ENCODE results near the gene HCN3. TPM values are rescaled to one million over a fixed set of nuclear protein-coding genes. Genes with fewer than 3 reads are reported as not detected.

The HCN3 gene
- polyA plus RNA-seq, 3 donors, result 6.8 to 9.3 (median 9.0) TPM

DNA sequence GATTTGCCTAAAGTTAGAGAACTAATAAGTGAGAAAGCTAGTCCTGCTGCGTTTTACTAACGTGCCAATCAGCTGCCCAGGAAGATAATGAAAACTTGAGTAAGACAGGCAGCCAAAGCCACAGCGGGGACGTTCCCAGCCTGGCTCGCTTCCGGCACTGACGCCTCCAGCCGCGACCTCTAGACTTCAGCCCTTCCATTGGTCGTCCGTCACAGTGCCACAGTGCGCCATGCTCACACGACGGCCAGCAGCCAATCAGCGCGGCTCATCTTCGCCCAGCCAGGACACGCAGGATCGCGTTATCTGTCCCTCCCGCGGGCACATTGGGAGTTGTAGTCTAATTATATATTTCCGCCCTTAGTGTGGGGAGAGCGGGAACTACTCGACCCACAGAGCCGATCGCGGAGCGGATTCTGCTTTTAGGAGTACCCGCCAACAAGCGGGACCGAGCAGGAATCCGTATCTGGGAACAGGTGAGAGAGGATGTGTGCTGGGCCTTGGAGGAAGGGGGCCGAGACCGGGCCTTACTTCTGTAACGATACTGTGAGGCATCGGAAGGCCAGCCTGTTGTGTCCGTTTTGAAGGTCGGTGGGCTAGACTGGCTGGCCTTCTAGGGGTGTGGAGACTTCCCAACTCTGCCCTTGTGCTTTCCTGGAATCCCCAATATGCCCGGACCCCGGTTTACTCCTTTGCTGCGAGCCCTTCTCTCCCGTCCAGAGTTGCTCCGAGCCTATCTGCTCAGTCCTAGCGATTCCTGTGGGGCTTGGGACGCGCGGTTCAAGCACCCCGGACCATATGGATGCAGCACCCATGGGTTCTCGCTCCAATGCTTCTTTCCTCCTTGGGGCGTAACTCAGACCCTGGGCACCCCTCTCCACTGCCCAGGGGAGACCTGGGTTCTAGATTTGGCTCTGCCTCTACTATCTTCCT lies 31.5 kb downstream of the HCN3 start, which contains the start of gene FDPS:
TSS of gene FDPS (plus strand) at position 374 of the 930 bp plus-strand sequence. CDS start 924 bp downstream, outside the sequence.
- DNase-seq (ENCODE audit: low read depth in 3 of 3, low spot score in 2 of 3), result peak; percentile 92 to 97 (median 95)

DNA sequence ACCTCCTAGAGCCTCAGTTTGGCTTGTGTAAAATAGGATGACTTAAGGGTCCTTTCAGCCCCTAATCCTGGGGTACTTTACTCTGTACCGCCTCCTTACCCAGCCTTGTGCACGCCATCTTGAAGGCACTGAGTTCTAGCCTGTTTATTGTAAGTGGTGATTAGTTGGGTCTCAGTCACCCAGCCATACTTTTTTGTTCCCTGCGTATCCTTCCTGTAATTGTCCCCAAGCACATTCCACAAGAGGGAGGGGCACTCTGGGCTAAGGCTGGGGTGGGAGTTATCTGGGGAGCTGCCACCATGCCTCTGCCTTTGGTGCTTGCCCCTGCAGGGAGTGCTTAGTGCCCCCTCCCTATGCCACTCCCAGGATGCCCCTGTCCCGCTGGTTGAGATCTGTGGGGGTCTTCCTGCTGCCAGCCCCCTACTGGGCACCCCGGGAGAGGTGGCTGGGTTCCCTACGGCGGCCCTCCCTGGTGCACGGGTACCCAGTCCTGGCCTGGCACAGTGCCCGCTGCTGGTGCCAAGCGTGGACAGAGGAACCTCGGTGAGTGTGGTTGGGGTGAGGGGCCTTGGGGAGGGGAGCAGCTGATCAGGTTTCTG lies 32.3 kb downstream of the HCN3 start:
- DNase-seq (ENCODE audit: low read depth in 3 of 3, low spot score in 2 of 3), result no peak

DNA sequence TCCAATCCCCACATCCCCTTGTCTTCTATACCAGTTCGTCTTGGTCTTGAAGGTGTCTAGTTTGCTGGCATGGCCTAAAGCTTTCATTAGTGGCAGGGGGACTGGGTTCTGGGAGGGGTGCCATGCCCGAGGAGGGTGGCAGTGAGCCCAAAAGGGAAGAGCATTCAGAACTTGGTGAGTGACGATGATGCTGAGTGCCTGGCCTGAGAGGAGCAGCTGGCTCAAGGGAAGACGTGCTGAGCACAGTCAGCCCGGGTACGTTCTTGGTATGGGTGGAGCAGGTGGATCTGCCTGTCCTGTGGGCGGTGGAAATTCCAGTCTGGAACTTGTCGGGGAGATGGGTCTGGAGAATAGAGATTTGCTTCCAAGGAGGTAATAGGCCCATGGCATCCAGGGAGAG lies 36.0 kb downstream of the HCN3 start:
- no peak for DNase-seq (ENCODE audit: low read depth in 3 of 3, low spot score in 2 of 3)

DNA sequence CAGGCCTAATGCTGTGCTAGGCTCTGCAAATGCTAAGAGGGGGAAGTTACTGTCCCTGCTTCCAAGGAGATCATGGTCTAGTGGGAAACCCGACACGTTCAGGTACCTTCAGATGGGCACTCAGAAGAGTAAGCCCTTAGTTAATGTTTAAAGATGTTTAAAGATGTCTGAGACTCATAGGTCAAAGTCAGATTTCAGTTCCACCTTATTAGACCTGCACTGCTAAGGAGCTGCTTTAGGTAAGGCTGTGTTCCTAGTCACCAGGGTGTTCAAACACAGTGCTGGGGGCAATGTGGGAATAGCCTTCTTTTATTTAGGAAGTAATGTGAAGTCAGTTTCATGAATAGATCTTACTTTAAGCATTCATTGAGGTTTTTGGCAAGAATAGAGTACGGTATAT lies 39.7 kb downstream of the HCN3 start:
- DNase-seq (ENCODE audit: low read depth in 3 of 3, low spot score in 2 of 3), result no peak

DNA sequence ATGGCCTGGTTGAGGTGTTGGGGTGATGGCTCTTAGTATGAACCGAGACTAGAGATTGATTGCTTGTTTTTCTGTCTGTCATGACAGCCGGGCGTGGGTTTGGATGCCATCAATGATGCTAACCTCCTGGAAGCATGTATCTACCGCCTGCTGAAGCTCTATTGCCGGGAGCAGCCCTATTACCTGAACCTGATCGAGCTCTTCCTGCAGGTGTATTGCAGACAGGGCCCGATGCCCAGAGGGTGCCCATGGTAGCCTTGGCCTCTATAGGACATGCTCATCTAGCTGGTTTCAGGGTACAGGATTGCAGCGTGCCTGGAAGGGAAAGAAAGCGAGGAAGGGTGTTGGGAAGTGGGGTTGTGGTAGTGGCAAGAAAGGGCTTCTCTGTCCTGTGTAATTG lies 40.8 kb downstream of the HCN3 start:
- no peak for DNase-seq (ENCODE audit: low read depth in 3 of 3, low spot score in 2 of 3)

DNA sequence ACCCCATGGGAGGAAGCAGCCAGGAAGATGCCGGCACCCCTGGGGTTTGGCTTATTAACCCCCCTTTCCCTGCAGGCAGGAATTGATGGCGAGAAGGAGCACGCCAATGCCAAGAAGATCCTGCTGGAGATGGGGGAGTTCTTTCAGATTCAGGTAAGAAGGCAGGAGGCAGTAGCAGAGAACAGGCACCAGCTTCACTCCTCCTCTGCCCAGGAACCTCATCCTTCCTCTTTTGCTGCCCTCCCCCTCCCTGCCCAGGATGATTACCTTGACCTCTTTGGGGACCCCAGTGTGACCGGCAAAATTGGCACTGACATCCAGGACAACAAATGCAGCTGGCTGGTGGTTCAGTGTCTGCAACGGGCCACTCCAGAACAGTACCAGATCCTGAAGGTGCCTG lies 42.3 kb downstream of the HCN3 start:
- DNase-seq (ENCODE audit: low read depth in 3 of 3, low spot score in 2 of 3), result no peak

DNA sequence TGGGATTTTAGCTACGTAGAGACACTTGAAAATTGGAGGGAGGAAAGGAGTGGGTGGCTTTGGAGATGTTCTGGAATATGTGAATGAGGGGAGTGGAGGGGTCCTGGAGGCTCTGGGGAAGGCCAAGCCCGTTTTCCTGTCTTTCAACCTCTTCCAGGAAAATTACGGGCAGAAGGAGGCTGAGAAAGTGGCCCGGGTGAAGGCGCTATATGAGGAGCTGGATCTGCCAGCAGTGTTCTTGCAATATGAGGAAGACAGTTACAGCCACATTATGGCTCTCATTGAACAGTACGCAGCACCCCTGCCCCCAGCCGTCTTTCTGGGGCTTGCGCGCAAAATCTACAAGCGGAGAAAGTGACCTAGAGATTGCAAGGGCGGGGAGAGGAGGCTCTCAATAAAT lies 43.0 kb downstream of the HCN3 start:
- no peak for DNase-seq (ENCODE audit: low read depth in 3 of 3, low spot score in 2 of 3)

DNA sequence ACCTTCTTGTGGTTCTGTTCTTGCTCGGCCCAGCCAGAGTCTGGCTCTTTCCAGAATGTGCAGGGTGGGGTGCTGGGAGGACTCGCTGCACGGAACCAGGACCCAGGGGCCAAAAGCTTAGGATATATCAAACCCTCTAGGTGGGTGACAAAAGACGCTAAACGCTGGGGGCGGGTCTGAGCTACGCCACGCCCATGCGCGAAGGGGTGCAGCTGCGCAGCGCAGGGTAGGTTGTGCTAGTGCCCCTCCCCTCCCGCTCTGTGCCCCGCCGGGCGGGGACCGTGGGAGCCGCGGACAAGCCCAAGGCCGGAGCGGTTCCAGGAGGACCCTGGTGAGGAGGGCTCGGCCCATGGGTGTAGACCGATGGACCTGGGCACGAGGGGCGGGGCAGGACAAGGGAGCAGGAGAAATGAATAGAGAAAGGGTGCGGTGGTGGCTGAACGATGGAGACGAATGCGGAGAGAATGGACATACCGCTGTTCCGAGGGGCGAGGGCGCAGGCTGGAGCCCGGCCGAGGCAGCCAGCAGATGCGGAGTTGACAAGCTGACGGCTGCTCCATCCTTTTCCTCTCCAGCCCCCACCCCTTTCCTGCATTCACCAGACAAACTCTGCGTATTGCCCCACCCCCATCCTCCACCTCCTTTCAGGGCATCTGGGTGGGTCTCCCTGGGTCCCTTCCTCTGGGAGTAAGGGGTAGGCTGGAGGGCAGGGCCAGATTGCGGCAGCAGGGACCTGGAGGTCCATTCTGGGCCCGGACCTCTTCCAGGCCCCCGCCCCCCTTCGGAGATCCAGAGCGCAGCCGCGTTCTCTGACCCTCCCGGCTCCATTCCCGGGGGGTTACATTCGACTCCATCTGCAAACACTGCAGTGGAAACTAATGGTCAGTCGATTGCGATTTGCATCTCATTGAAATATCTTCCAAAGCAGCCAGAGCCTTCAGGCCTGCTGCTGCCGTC lies 43.7 kb downstream of the HCN3 start, which contains the start of gene RUSC1:
TSS of gene RUSC1 (plus strand) at position 234 of the 957 bp plus-strand sequence. CDS start 880 bp downstream, outside the sequence.
- no peak for DNase-seq (ENCODE audit: low read depth in 3 of 3, low spot score in 2 of 3)

DNA sequence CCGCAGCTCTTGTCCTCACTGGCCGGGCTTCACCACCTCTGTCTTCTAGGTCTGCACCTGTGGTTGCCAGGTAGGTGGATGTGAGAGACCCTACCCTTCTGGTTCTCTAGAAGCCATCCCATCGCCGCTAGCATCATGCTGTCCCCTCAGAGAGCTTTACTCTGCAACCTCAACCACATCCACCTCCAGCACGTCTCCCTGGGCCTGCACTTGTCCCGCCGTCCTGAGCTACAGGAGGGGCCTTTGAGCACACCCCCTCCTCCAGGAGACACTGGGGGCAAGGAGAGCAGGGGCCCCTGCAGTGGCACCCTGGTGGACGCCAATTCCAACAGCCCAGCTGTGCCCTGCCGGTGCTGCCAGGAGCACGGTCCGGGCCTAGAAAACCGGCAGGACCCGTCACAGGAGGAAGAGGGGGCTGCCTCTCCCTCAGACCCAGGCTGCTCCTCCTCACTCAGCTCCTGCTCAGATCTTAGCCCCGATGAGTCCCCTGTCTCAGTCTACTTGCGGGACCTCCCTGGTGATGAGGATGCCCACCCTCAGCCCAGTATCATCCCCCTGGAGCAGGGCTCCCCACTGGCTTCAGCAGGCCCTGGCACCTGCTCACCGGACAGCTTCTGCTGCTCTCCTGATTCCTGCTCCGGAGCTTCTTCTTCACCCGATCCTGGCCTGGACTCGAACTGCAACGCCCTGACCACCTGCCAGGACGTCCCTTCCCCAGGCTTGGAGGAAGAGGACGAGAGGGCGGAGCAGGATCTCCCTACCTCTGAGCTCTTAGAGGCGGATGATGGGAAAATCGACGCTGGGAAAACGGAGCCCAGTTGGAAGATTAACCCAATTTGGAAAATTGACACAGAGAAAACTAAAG lies 44.6 kb downstream of the HCN3 start:
- no peak for DNase-seq (ENCODE audit: low read depth in 3 of 3, low spot score in 2 of 3)

DNA sequence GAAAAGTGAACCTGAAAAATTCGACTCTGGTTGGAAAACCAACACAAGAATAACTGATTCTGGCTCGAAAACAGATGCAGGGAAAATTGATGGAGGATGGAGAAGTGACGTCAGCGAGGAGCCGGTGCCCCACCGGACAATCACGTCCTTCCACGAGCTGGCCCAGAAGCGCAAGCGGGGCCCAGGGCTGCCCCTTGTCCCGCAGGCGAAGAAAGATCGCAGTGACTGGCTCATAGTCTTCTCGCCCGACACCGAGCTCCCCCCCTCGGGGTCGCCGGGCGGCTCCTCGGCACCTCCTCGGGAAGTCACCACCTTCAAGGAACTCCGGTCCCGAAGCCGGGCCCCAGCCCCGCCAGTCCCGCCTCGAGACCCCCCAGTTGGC lies 45.3 kb downstream of the HCN3 start:
- DNase-seq (ENCODE audit: low read depth in 3 of 3, low spot score in 2 of 3), result no peak

DNA sequence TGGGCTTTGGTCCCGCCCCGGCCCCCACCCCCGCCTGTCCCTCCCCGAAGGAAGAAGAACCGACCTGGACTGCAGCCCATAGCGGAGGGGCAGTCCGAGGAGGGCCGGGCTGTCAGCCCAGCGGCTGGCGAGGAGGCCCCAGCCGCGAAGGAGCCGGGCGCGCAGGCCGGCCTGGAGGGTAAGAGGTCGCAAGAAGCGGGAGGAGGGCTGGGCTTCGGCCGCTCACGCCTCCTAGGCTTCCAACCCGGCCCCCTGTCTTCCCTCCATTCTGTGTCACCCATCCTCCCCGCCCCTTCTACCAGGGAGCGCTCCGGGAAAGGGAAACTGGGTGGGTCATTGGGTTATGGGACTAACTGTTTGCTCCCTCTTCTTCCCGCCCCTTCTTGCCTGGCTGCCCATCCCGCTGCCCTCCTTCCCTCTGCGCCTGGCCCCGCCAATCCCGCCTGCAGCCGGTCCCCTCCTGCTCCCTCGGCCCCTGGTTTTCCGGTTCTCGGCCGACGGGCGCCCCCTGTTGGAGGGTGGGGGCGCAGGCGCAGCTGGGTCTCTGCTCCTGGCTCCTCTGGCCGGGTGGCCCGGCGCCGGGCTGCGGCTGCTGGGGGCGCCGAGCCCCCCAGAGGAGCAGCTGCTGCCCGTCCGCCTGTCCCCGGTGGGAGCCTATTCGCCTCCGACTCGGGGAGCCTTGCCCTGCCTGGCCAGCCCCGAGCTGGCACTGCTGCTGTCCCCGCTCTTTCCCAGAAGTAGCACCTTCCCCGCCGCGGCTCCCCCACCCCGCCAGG lies 45.9 kb downstream of the HCN3 start:
- peak in 2 of 3 donors; percentile 81 to 83 for DNase-seq (ENCODE audit: low read depth in 3 of 3, low spot score in 2 of 3)

DNA sequence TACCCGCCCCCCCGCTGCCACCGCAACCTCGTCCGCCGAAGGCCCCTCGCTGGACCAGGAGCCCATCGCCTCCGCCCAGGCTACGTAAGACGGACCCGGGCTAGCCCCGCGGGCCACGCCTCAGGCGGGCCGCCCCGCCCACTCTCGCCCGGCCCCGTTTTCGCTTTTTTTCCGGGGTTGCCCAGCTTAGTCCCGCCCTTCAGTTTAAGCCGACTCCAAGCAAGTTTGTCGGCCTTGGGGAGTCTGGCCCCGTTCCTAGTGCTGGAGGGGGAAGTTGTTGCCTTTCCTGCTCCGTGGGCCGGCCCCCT lies 46.4 kb downstream of the HCN3 start:
- DNase-seq (ENCODE audit: low read depth in 3 of 3, low spot score in 2 of 3), result no peak

DNA sequence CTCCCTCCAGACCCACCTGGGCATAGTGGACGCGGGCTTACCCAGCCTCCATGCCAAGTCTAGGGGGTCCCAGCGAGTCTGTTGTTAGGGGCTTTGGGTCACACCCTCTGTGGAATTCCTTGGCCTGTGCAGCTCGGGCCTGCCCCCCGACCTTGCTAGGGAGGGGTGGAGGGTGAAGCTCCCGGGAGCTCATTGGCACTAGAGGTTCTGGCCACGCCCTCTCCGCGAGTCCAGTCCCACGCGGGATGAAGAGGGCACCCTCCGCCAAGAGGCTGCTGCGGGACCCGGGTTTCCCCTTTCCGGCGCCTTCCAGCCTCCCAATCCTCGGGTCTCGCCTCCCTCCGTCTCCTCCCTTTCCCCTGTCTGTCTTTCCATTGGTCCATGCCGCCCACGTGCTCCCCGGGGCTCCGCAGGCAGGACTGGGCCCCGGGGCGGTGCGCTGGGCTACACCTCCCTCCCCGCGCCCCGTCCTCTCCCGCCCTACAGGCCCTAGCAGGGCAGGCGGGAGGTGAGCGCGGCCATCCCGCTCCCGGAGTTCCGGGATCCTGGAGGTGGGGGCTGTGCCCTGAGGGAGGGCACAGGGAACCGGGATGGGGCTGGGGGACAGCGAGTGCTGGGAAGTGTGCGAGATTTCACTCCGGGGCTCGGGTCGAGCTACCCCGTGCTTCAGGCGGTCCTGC lies 46.9 kb downstream of the HCN3 start:
- peak in 2 of 3 donors; percentile 85 to 86 for DNase-seq (ENCODE audit: low read depth in 3 of 3, low spot score in 2 of 3)

DNA sequence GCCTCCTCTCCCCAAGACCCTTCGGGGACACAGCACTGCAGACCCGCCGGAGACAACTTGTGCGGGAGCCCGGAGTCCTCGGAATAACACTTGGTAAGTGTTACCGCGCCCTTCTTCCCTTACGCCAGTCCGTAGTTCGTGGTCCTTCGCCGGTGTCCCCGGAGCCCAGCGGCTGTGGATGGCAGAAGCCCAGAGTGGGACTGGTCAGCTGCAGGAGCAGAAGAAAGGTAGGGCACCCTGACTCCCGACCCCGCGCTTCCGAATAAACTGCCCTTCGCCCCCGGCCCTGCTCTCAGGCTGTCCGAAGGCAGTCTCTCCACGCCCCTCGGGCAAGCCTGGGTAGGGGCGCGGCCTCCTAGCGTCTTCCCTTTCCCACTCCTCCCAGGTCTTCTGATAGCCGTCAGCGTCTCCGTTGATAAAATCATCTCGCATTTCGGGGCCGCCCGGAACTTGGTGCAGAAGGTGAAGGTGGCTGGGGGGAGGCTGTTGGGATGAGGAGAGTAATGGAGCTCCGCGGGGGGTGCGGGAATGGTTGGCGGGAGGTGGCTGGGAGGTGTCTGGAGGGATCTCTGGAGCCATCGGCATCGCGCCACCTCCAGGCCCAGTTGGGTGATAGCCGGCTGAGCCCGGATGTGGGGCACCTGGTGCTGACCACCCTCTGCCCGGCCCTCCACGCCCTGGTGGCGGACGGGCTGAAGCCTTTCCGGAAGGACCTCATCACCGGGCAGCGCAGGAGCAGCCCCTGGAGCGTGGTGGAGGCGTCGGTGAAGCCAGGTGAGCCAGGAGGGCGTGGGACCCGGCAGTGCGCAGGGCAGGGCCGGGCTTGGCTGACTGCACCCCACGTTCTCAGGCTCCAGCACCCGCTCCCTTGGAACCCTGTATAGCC lies 47.7 kb downstream of the HCN3 start:
- DNase-seq (ENCODE audit: low read depth in 3 of 3, low spot score in 2 of 3), result no peak

DNA sequence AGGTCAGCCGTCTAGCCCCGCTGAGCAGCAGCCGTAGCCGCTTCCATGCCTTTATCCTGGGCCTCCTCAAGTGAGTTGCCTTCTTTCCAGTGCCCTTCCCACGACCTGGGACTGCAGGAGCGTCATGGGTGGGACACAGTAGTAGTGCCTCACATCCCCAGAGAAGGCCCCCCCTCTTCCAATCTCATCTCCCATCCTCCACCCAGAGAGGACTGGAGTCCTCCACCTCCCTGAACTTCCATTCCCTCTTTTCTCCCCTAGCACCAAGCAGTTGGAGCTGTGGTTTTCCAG lies 48.3 kb downstream of the HCN3 start:
- DNase-seq (ENCODE audit: low read depth in 3 of 3, low spot score in 2 of 3), result no peak

DNA sequence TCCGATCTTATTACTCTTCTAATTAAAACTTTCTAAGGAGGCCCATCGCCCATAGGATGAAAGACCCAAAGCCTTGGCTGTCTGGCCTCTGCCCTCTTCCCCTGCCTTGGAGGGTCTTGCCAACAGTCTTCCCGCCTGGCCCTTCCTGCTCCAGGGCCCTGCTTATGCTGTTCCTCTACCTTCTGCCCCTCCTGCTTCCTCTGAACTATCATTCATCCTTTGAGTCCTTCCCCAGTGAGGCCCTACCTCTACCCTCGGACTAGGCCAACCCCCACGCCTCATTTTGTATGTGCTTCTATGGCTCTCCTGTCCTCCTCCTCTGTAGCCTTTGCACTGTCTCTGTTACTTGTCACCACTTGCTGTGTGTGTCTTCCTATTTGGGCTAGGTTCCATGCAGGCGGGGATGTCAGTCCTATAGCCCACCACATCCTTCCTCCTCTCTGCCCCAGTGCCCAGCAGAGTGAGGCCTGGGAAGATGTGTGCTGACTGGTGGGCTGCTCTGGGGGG lies 48.8 kb downstream of the HCN3 start:
- no peak for DNase-seq (ENCODE audit: low read depth in 3 of 3, low spot score in 2 of 3)

DNA sequence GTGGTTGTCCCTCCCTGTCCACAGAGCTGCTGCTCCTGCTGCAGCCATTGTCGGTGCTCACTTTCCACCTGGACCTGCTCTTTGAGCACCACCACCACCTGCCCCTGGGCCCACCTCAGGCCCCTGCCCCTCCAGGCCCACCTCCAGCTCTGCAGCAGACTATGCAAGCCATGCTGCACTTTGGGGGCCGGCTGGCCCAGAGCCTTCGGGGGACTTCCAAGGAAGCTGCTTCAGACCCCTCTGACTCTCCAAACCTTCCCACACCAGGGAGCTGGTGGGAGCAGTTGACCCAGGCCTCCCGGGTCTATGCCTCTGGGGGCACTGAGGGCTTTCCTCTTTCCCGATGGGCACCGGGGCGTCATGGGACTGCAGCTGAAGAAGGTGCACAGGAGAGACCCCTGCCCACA lies 49.4 kb downstream of the HCN3 start:
- DNase-seq (ENCODE audit: low read depth in 3 of 3, low spot score in 2 of 3), result no peak

DNA sequence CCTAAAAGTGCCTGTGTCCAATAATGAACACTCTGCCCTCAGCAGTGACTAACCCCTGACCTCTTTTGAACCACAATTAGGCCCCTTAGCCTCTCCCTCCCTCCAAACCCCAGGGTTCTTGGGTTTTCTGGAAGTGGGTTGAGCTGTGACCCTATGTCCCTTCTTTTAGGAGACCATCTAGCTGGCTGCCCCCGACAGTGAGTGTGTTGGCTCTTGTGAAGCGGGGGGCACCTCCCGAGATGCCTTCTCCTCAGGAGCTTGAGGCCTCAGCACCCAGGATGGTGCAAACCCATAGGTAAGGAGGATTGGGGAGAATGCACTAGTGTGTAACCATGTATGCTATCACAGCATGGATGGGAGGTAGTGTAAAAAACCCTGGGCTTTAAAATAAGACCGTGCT lies 50.7 kb downstream of the HCN3 start:
- no peak for DNase-seq (ENCODE audit: low read depth in 3 of 3, low spot score in 2 of 3)
